ENCODE results near the gene IL5. TPM values are rescaled to one million over a fixed set of nuclear protein-coding genes. Genes with fewer than 3 reads are reported as not detected.

Gene IL5
- total RNA-seq (not detected), polyA plus RNA-seq (not detected)
- long read RNA-seq, donor 1: 0 reads
- long read RNA-seq, donor 2: 0 reads
- long read RNA-seq, donor 3: 0 reads
- long read RNA-seq, donor 4: 0 reads
- long read RNA-seq, donor 5: 0 reads

DNA sequence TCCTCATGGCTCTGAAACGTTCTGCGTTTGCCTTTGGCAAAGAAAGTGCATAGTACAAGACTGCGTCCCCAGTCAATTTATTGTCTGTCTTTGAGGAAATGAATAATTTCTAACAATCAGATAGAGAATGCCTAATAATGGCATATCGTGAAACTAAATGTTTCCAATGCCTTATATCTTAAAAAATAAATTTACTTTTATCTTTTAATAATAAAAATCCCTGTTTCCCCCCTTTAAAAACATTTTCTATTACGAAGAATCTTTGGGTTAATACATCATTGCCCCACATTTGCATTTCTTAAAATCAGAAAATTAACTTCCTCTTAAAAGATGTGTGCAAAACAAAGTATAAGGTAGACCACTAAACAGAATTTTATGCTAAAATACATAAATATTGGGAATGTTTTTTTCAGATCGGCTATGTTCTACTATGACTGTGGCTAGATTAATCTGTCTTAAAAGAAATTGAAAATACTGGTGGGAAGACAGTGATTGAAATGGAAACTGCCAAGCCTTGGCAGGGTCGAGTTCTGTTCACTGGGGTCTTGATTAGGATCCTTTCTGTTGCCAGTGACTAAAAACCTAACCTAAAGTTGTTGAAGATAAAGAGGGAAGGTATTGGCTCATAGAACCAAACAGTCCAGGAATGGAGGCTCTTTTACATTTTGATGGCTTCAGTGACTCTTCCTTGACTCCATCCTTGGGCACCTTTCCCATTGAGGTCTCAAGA lies at the start of gene IL5:
TSS of gene IL5 (minus strand) at position 51 of the 730 bp plus-strand sequence. CDS start at position 7, 44 bp downstream.
- no peaks in the 10 kb centered on the region for H3K9me3 ChIP-seq (ENCODE audit: control insufficient read depth in 4 of 4, insufficient read depth in 3 of 4, low read length in 3 of 4)
- H3K9ac ChIP-seq (ENCODE audit: insufficient read depth in 1 of 2, low read length in 2 of 2): no peak within 1 kb of the TSS
- no peaks in the 10 kb centered on the region for H3K4me1 ChIP-seq (ENCODE audit: control insufficient read depth in 5 of 5, insufficient read depth in 5 of 5, low read length in 5 of 5)
- TF ChIP-seq CTCF (IDR thresholded peaks at IDR 0.05; ENCODE audit: control extremely low read depth, extremely low read depth): no peak
- DNase-seq: no peak
- no peaks in the 10 kb centered on the region for H3K36me3 ChIP-seq (ENCODE audit: control insufficient read depth in 4 of 4, insufficient read depth in 4 of 4, low read length in 4 of 4)
- no peak within 1 kb of the TSS for H3K4me3 ChIP-seq
- no peak within 1 kb of the TSS for H3K27ac ChIP-seq (ENCODE audit: low read depth in 1 of 2, low read length in 1 of 2)
- WGBS, 2 donors: 86 to 91% methylated on average over 7 of the region's 7 CpGs
- no peak for ATAC-seq (ENCODE audit: insufficient read depth, low FRiP score)
- H3K27me3 ChIP-seq (ENCODE audit: control insufficient read depth in 3 of 3, insufficient read depth in 3 of 3, low read length in 2 of 3): no peaks in the 10 kb centered on the region

DNA sequence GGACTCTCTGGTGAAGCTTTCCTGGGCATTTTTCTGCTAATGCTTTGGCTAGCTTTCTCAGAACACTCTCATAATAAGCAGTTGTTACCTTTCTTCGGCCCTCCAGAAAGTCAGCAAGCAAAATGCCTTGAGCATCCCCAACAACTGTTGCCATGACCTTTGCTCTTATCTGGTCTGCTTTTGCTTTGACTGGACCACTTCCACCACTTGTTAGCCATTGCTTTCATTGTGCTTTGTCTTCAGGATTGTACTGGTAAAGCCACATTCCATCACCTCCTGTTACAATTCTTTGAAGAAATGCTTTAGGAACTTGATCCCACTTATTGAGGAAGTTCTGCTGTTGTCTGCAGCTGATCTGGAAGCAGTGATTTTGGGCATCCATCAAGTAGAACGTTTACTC lies 49.2 kb upstream of the IL5 start:
- no peak for TF ChIP-seq CTCF (IDR thresholded peaks at IDR 0.05; ENCODE audit: control extremely low read depth, extremely low read depth)
- Histone ChIP-seq H3K4me3 (no peak overlapping the region), H3K36me3 (ENCODE audit: control insufficient read depth in 4 of 4, insufficient read depth in 4 of 4, low read length in 4 of 4) (peaks cover 7 to 45% (median 21%) of the 10 kb centered on the region in 4 donors), H3K27me3 (ENCODE audit: control insufficient read depth in 3 of 3, insufficient read depth in 3 of 3, low read length in 2 of 3) (no peaks in the 10 kb centered on the region), H3K9ac (ENCODE audit: insufficient read depth in 1 of 2, low read length in 2 of 2) (no peak overlapping the region), H3K9me3 (ENCODE audit: control insufficient read depth in 4 of 4, insufficient read depth in 3 of 4, low read length in 3 of 4) (no peaks in the 10 kb centered on the region), H3K4me1 (ENCODE audit: control insufficient read depth in 5 of 5, insufficient read depth in 5 of 5, low read length in 5 of 5) (no peaks in the 10 kb centered on the region), H3K27ac (ENCODE audit: low read depth in 1 of 2, low read length in 1 of 2) (no peak overlapping the region)
- WGBS, 2 donors: 67 to 71% methylated on average over 2 of the region's 2 CpGs
- DNase-seq: no peak
- no peak for ATAC-seq (ENCODE audit: insufficient read depth, low FRiP score)

DNA sequence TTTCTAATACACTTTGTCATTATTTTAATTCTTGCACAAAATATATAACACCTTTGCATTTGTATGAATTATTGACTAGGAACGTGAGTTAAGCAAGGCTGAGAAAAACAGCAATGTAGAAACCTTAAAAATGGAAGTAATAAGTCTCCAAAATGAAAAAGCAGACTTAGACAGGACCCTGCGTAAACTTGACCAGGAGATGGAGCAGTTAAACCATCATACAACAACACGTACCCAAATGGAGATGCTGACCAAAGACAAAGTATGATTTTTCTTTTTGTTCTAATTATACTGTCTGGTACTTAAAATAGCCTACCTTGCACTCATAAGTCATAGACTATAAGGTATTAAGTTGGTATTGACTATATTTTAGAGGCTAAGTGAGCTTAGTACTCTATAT lies 47.8 kb upstream of the IL5 start:
- Histone ChIP-seq H3K9ac (ENCODE audit: insufficient read depth in 1 of 2, low read length in 2 of 2) (no peak overlapping the region), H3K27ac (ENCODE audit: low read depth in 1 of 2, low read length in 1 of 2) (no peak overlapping the region), H3K4me1 (ENCODE audit: control insufficient read depth in 5 of 5, insufficient read depth in 5 of 5, low read length in 5 of 5) (no peaks in the 10 kb centered on the region), H3K36me3 (ENCODE audit: control insufficient read depth in 4 of 4, insufficient read depth in 4 of 4, low read length in 4 of 4) (peaks cover 3 to 32% (median 16%) of the 10 kb centered on the region in 4 donors), H3K27me3 (ENCODE audit: control insufficient read depth in 3 of 3, insufficient read depth in 3 of 3, low read length in 2 of 3) (no peaks in the 10 kb centered on the region), H3K4me3 (no peak overlapping the region), H3K9me3 (ENCODE audit: control insufficient read depth in 4 of 4, insufficient read depth in 3 of 4, low read length in 3 of 4) (no peaks in the 10 kb centered on the region)
- no peak for ATAC-seq (ENCODE audit: insufficient read depth, low FRiP score)
- TF ChIP-seq CTCF (IDR thresholded peaks at IDR 0.05; ENCODE audit: control extremely low read depth, extremely low read depth): no peak
- DNase-seq: peak in 2 of 3 donors; percentile 16 to 32
- 86 to 89% methylated on average over 3 of the region's 3 CpGs for WGBS, 2 donors
